CD8-positive, alpha-beta memory T cell (primary cell): ENCODE data around the gene CCDC170. TPM values are rescaled to one million over a fixed set of nuclear protein-coding genes. Genes with fewer than 3 reads are reported as not detected.
A peak's percentile ranks its signal among the peaks of the same experiment; 100 is the strongest.
"Not testable (repeated sequence)": the region's sequence is repeated elsewhere in the genome, so short reads cannot be mapped to it uniquely, and the experiment has no call there.

Experiments used
- CTCF ChIA-PET: fragments of 350-600 bp; sonication (Branson Sonifier 250); formaldehyde crosslinking; loops from one replicate; lab custom pipeline; 2021; ENCODE audit warnings: antibody characterized with exemption; lab: Charles Lee
- POLR2A ChIA-PET: fragments of 350-600 bp; sonication (Branson Sonifier 250); formaldehyde crosslinking; loops from one replicate; lab custom pipeline; 2021; ENCODE audit warnings: antibody characterized with exemption; lab: Charles Lee
- DNase-seq, 5 donors: peaks; one replicate each; pipeline versions ENCODE4 v3.0.0 to v3.0.0-alpha.2; 2020 to 2022; ENCODE audit warnings: mixed read lengths in 1 of 5
- H3K27ac ChIP-seq: one replicate; pipeline ENCODE4 v1.7.0; 2013; ENCODE audit warnings: low read depth, mild to moderate bottlenecking, low read length, moderate library complexity
- H3K27me3 ChIP-seq: 2 replicates; pipeline ENCODE4 v1.7.0; 2013; ENCODE audit warnings: low read length, mild to moderate bottlenecking; ENCODE audit not compliant: insufficient read depth, poor library complexity, severe bottlenecking
- H3K36me3 ChIP-seq: 2 replicates; pipeline ENCODE4 v1.7.0; 2013; ENCODE audit warnings: mild to moderate bottlenecking, low read length, moderate library complexity; ENCODE audit not compliant: insufficient read depth
- H3K4me1 ChIP-seq: 2 replicates; pipeline ENCODE4 v1.7.0; 2013; ENCODE audit warnings: mild to moderate bottlenecking, low read length, moderate library complexity; ENCODE audit not compliant: insufficient read depth
- H3K4me3 ChIP-seq: 2 replicates; pipeline ENCODE4 v1.7.0; 2013; ENCODE audit warnings: mild to moderate bottlenecking, low read length
- H3K9me3 ChIP-seq: 2 replicates; pipeline ENCODE4 v1.7.0; 2013; ENCODE audit warnings: mild to moderate bottlenecking, low read length
- H3K27ac Mint-ChIP-seq, 8 donors: one replicate each; pipeline ENCODE4 v1.8.0; 2020 to 2021; ENCODE audit warnings: mixed read lengths in 8 of 8, mild to moderate bottlenecking in 6 of 8, inconsistent platforms in 3 of 8, moderate library complexity in 3 of 8
- H3K27me3 Mint-ChIP-seq, 2 donors: one replicate each; pipeline ENCODE4 v1.8.0; 2020 to 2021; ENCODE audit warnings: mixed read lengths in 2 of 2, mild to moderate bottlenecking in 1 of 2, moderate library complexity in 1 of 2
- H3K36me3 Mint-ChIP-seq, 3 donors: one replicate each; pipeline ENCODE4 v1.8.0; 2020 to 2021; ENCODE audit warnings: mixed read lengths in 3 of 3, inconsistent platforms in 1 of 3, mild to moderate bottlenecking in 1 of 3
- H3K4me1 Mint-ChIP-seq, 3 donors: one replicate each; pipeline ENCODE4 v1.8.0; 2020 to 2021; ENCODE audit warnings: mixed read lengths in 3 of 3, inconsistent platforms in 1 of 3, mild to moderate bottlenecking in 1 of 3
- H3K4me3 Mint-ChIP-seq, 7 donors: one replicate each; pipeline ENCODE4 v1.8.0; 2020 to 2021; ENCODE audit warnings: mixed read lengths in 7 of 7, mild to moderate bottlenecking in 6 of 7, moderate library complexity in 4 of 7, inconsistent platforms in 2 of 7
- H3K9me3 Mint-ChIP-seq, 5 donors: one replicate each; pipeline ENCODE4 v1.8.0; 2020 to 2022; ENCODE audit warnings: mixed read lengths in 5 of 5, mild to moderate bottlenecking in 3 of 5, moderate library complexity in 2 of 5, inconsistent platforms in 1 of 5
- polyA plus RNA-seq: library from polyadenylated mRNA; unstranded; fragments of 300-500 nt; fragmentation: Illumina TruSeq; gene quantifications from one replicate; pipeline ENCODE4 v1.2.3, GENCODE V29; 2021
- total RNA-seq, 2 experiments: library from RNA; stranded (reverse); gene quantifications; one replicate each; pipeline ENCODE4 v1.2.3, GENCODE V29; 2021

Gene CCDC170
- total and polyA plus RNA-seq, 3 experiments from 2014 or later = not detected

- Mint-ChIP-seq H3K27me3 (peaks cover 4 to 13% of the 10 kb centered on the region in 2 donors), H3K4me1 (no peaks in the 10 kb centered on the region), H3K9me3 (no peaks in the 10 kb centered on the region), H3K4me3 (no peak overlapping the region), H3K27ac (no peak overlapping the region), H3K36me3 (peaks cover 0 to 1% (median 0%) of the 10 kb centered on the region in 3 donors)
- CTCF ChIA-PET = no interaction called here
- Histone ChIP-seq H3K9me3 (no peaks in the 10 kb centered on the region), H3K36me3 (no peaks in the 10 kb centered on the region), H3K27me3 (no peaks in the 10 kb centered on the region), H3K27ac (no peak overlapping the region), H3K4me1 (no peaks in the 10 kb centered on the region), H3K4me3 (no peak overlapping the region)
- DNase-seq = no peak
- POLR2A ChIA-PET = no interaction called here
Observed at GRCh38 chr6:151509048-151509447, 15.2 kb downstream of the CCDC170 start.

GRCh38 chr6:151512481-151512880 lies 18.7 kb downstream of the CCDC170 start:
- no peaks in the 10 kb centered on the region for H3K36me3 ChIP-seq
- Mint-ChIP-seq H3K36me3 (peaks cover 0 to 6% (median 1%) of the 10 kb centered on the region in 3 donors), H3K27me3 (peaks cover 6 to 20% of the 10 kb centered on the region in 2 donors), H3K4me1 (no peaks in the 10 kb centered on the region), H3K27ac (peak overlapping the region in 1 of 8 donors; percentile 76), H3K4me3 (no peak overlapping the region), H3K9me3 (peaks cover 0 to 4% (median 2%) of the 10 kb centered on the region in 5 donors)
- H3K27ac ChIP-seq = no peak overlapping the region
- no peaks in the 10 kb centered on the region for H3K27me3 ChIP-seq
- no peak overlapping the region for H3K4me3 ChIP-seq
- ChIA-PET POLR2A (no interaction called here), CTCF (no interaction called here)
- no peaks in the 10 kb centered on the region for H3K9me3 ChIP-seq
- DNase-seq = no peak
- no peaks in the 10 kb centered on the region for H3K4me1 ChIP-seq

GRCh38 chr6:151514000-151514730 lies 20.3 kb downstream of the CCDC170 start:
- Histone ChIP-seq H3K27ac (no peak overlapping the region), H3K4me1 (no peaks in the 10 kb centered on the region), H3K27me3 (no peaks in the 10 kb centered on the region), H3K36me3 (no peaks in the 10 kb centered on the region), H3K9me3 (no peaks in the 10 kb centered on the region), H3K4me3 (no peak overlapping the region)
- H3K27me3 Mint-ChIP-seq = peaks cover 7 to 20% of the 10 kb centered on the region in 2 donors
- ChIA-PET POLR2A (no interaction called here), CTCF (no interaction called here)
- H3K4me3 Mint-ChIP-seq = no peak overlapping the region
- peaks cover 0 to 14% (median 3%) of the 10 kb centered on the region in 3 donors for H3K36me3 Mint-ChIP-seq
- no peak for DNase-seq
- peaks cover 12 to 17% (median 15%) of the 10 kb centered on the region in 5 donors for H3K9me3 Mint-ChIP-seq
- no peak overlapping the region for H3K27ac Mint-ChIP-seq
- no peaks in the 10 kb centered on the region for H3K4me1 Mint-ChIP-seq

GRCh38 chr6:151518992-151519391 lies 25.2 kb downstream of the CCDC170 start:
- POLR2A ChIA-PET, H3K27me3 ChIP-seq, H3K27ac Mint-ChIP-seq, H3K4me3 Mint-ChIP-seq, H3K9me3 ChIP-seq, DNase-seq, H3K36me3 ChIP-seq, H3K4me1 ChIP-seq, H3K27ac ChIP-seq, H3K4me1 Mint-ChIP-seq, H3K4me3 ChIP-seq, CTCF ChIA-PET: not testable (repeated sequence)
- Mint-ChIP-seq H3K36me3 (peaks cover 0 to 34% (median 3%) of the 10 kb centered on the region in 3 donors), H3K27me3 (peaks cover 7 to 13% of the 10 kb centered on the region in 2 donors), H3K9me3 (peaks cover 30 to 45% (median 38%) of the 10 kb centered on the region in 5 donors)

- Mint-ChIP-seq H3K4me3 (no peak overlapping the region), H3K27me3 (peaks cover 10 to 16% of the 10 kb centered on the region in 2 donors), H3K36me3 (peaks cover 0 to 33% (median 2%) of the 10 kb centered on the region in 3 donors), H3K4me1 (no peaks in the 10 kb centered on the region), H3K27ac (no peak overlapping the region), H3K9me3 (peaks cover 27 to 44% (median 39%) of the 10 kb centered on the region in 5 donors)
- H3K9me3 ChIP-seq = no peaks in the 10 kb centered on the region
- no peak overlapping the region for H3K4me3 ChIP-seq
- ChIA-PET POLR2A (no interaction called here), CTCF (no interaction called here)
- H3K36me3 ChIP-seq = no peaks in the 10 kb centered on the region
- H3K27me3 ChIP-seq = no peaks in the 10 kb centered on the region
- no peaks in the 10 kb centered on the region for H3K4me1 ChIP-seq
- no peak overlapping the region for H3K27ac ChIP-seq
- no peak for DNase-seq
Observed at GRCh38 chr6:151523034-151523433, 29.2 kb downstream of the CCDC170 start.

GRCh38 chr6:151524059-151524458 lies 30.2 kb downstream of the CCDC170 start:
- no peak overlapping the region for H3K4me3 Mint-ChIP-seq
- no peaks in the 10 kb centered on the region for H3K4me1 Mint-ChIP-seq
- H3K4me1 ChIP-seq = no peaks in the 10 kb centered on the region
- H3K27me3 Mint-ChIP-seq = peaks cover 10 to 19% of the 10 kb centered on the region in 2 donors
- peaks cover 18 to 34% (median 31%) of the 10 kb centered on the region in 5 donors for H3K9me3 Mint-ChIP-seq
- H3K27ac ChIP-seq = no peak overlapping the region
- H3K9me3 ChIP-seq = no peaks in the 10 kb centered on the region
- no peaks in the 10 kb centered on the region for H3K36me3 ChIP-seq
- ChIA-PET CTCF (no interaction called here), POLR2A (no interaction called here)
- no peak overlapping the region for H3K4me3 ChIP-seq
- no peaks in the 10 kb centered on the region for H3K27me3 ChIP-seq
- H3K36me3 Mint-ChIP-seq = peaks cover 0 to 26% (median 0%) of the 10 kb centered on the region in 3 donors
- H3K27ac Mint-ChIP-seq = no peak overlapping the region
- no peak for DNase-seq

- Mint-ChIP-seq H3K4me1 (no peaks in the 10 kb centered on the region), H3K27me3 (peaks cover 1 to 23% of the 10 kb centered on the region in 2 donors), H3K9me3 (peaks cover 2 to 10% (median 7%) of the 10 kb centered on the region in 5 donors), H3K36me3 (peaks cover 0 to 6% (median 0%) of the 10 kb centered on the region in 3 donors), H3K27ac (no peak overlapping the region), H3K4me3 (no peak overlapping the region)
- CTCF ChIA-PET = no interaction called here
- Histone ChIP-seq H3K4me3 (no peak overlapping the region), H3K36me3 (no peaks in the 10 kb centered on the region), H3K27me3 (no peaks in the 10 kb centered on the region), H3K9me3 (no peaks in the 10 kb centered on the region), H3K27ac (no peak overlapping the region), H3K4me1 (no peaks in the 10 kb centered on the region)
- DNase-seq = no peak
- POLR2A ChIA-PET = no interaction called here
Observed at GRCh38 chr6:151534576-151534975, 40.8 kb downstream of the CCDC170 start.

- peaks cover 2 to 25% of the 10 kb centered on the region in 2 donors for H3K27me3 Mint-ChIP-seq
- Histone ChIP-seq H3K9me3 (peaks cover 4% of the 10 kb centered on the region), H3K4me1 (no peaks in the 10 kb centered on the region), H3K4me3 (no peak overlapping the region), H3K36me3 (no peaks in the 10 kb centered on the region), H3K27me3 (no peaks in the 10 kb centered on the region), H3K27ac (no peak overlapping the region)
- ChIA-PET CTCF (no interaction called here), POLR2A (no interaction called here)
- no peaks in the 10 kb centered on the region for H3K4me1 Mint-ChIP-seq
- H3K4me3 Mint-ChIP-seq = no peak overlapping the region
- H3K36me3 Mint-ChIP-seq = peaks cover 0 to 6% (median 2%) of the 10 kb centered on the region in 3 donors
- no peak overlapping the region for H3K27ac Mint-ChIP-seq
- peaks cover 3 to 17% (median 13%) of the 10 kb centered on the region in 5 donors for H3K9me3 Mint-ChIP-seq
- DNase-seq = no peak
Observed at GRCh38 chr6:151535476-151536187, 41.8 kb downstream of the CCDC170 start.
